Motor neuron (in vitro differentiated cells): Measurements from ENCODE around the gene SLC66A2. TPM values are rescaled to one million over a fixed set of nuclear protein-coding genes. Genes with fewer than 3 reads are reported as not detected.
"Not testable (repeated sequence)": the region's sequence is repeated elsewhere in the genome, so short reads cannot be mapped to it uniquely, and the experiment has no call there.

Experiments
- ATAC-seq, 8 experiments: fragments of 200-7000 bp; cut with Tn5 transposase; replicated peaks in 6 of 8; 2 replicates each; pipeline ENCODE4 v1.8.0; 2021; ENCODE audit warnings: mild to moderate bottlenecking in 8 of 8, moderate library complexity in 8 of 8
- H3K27ac ChIP-seq, 2 donors: fragments of 250-450 bp; sonication (Bioruptor Pico); 2 replicates each; pipeline ENCODE4 v1.9.0; 2021; ENCODE audit warnings: antibody characterized with exemption in 2 of 2, mild to moderate bottlenecking in 2 of 2, moderate library complexity in 1 of 2
- H3K4me1 ChIP-seq, 2 donors: fragments of 250-450 bp; sonication (Bioruptor Pico); replicated peaks in 1 of 2; 2 replicates each; pipeline ENCODE4 v1.6.1; 2021; ENCODE audit warnings: antibody characterized with exemption in 2 of 2, mild to moderate bottlenecking in 2 of 2, moderate library complexity in 1 of 2
- H3K4me3 ChIP-seq, 5 donors: fragments of 250-450 bp; sonication (Bioruptor Pico); 2 replicates each; pipeline ENCODE4 v1.9.0; 2021; ENCODE audit warnings: antibody characterized with exemption in 5 of 5, mild to moderate bottlenecking in 5 of 5, moderate library complexity in 4 of 5
- WGBS, 10 experiments: fragments of 450-650 bp; shearing (Covaris generic); methylation state at CpG; one replicate each; pipeline ENCODE4 v1.0.0; 2022; 5-methylcytosine and 5-hydroxymethylcytosine counted together
- in situ Hi-C, 9 experiments: fragments of 400-800 bp; cut with MboI; loops; one replicate each; pipeline ENCODE4 v1.15.0; 2021; ENCODE audit warnings: low sequenced_read_pairs in 9 of 9, low pct_unique_long_range_greater_than_20kb in 2 of 9; ENCODE audit not compliant: unreplicated experiment in 9 of 9
- total RNA-seq, 8 experiments: library from RNA; unstranded; fragments of 300-600 nt; gene quantifications; 2 replicates each; pipeline versions ENCODE4 v1.2.3 to v1.2.4, GENCODE V29; 2022

Gene SLC66A2
- 10 to 100 TPM; 15.6 to 25.7 (median 18.9) TPM for total RNA-seq

GRCh38 chr18:79951545-79952455 is at the start of gene SLC66A2:
TSS of gene SLC66A2 (minus strand) at chr18:79951653. CDS start at chr18:79950926, 727 bp downstream.
- Histone ChIP-seq H3K4me3 (peak within 1 kb of the TSS; percentile 56 to 96 (median 81)), H3K27ac (peak within 1 kb of the TSS; percentile 70 to 80), H3K4me1 (peaks cover 10 to 17% of the 10 kb centered on the region in 2 donors)
- 0 to 3% methylated on average over 3 to 16 of the region's 126 CpGs; no CpG with 5 or more reads in 8 of the 10 experiments for WGBS, 10 experiments
- ATAC-seq: peak; percentile 81 to 92 (median 89)
- in situ Hi-C loops: no loop called here

GRCh38 chr18:80000877-80001276 is 49.4 kb upstream of the SLC66A2 start:
- Histone ChIP-seq H3K4me3 (no peak overlapping the region), H3K4me1 (no peaks in the 10 kb centered on the region), H3K27ac (no peak overlapping the region)
- ATAC-seq: no peak
- 40 to 80% (median 77%) methylated on average over 1 to 3 of the region's 3 CpGs; no CpG with 5 or more reads in 5 of the 10 experiments for WGBS, 10 experiments
- in situ Hi-C loops: no loop called here

- H3K4me1 ChIP-seq, in situ Hi-C loops, ATAC-seq, H3K4me3 ChIP-seq, H3K27ac ChIP-seq: not testable (repeated sequence)
- 71 to 100% (median 88%) methylated on average over 1 to 2 of the region's 2 CpGs; no CpG with 5 or more reads in 5 of the 10 experiments for whole genome bisulfite sequencing, 10 experiments
Measured at GRCh38 chr18:79999701-80000100, 48.2 kb upstream of the SLC66A2 start.

- in situ Hi-C loops: no loop called here
- no peak overlapping the region for H3K4me3 ChIP-seq
- 20 to 100% (median 71%) methylated on average over 1 to 2 of the region's 2 CpGs; no CpG with 5 or more reads in 3 of the 10 experiments for WGBS, 10 experiments
- no peak for ATAC-seq
- no peak overlapping the region for H3K27ac ChIP-seq
- peaks cover 7 to 11% of the 10 kb centered on the region in 2 donors for H3K4me1 ChIP-seq
Measured at GRCh38 chr18:79991494-79991893, 40.0 kb upstream of the SLC66A2 start.

GRCh38 chr18:79989195-79989497 is 37.7 kb upstream of the SLC66A2 start:
- Histone ChIP-seq H3K4me3 (peak overlapping the region; percentile 66 to 98 (median 83)), H3K27ac (peak overlapping the region; percentile 98), H3K4me1 (peaks cover 14 to 15% of the 10 kb centered on the region in 2 donors)
- in situ Hi-C loops: no loop called here
- 20 to 80% (median 67%) methylated on average over 1 to 10 of the region's 14 CpGs; no CpG with 5 or more reads in 2 of the 10 experiments for WGBS, 10 experiments
- no peak for ATAC-seq

GRCh38 chr18:79988451-79989194 is 37.2 kb upstream of the SLC66A2 start, which contains the start of gene TXNL4A:
TSS of gene TXNL4A (minus strand) at chr18:79988563. CDS start at chr18:79988392, 171 bp downstream.
- 0 to 10% (median 0%) methylated on average over 1 to 5 of the region's 71 CpGs; no CpG with 5 or more reads in 4 of the 10 experiments for WGBS, 10 experiments
- H3K27ac ChIP-seq: peak within 1 kb of the TSS; percentile 98
- in situ Hi-C loops: no loop called here
- peaks cover 14 to 15% of the 10 kb centered on the region in 2 donors for H3K4me1 ChIP-seq
- ATAC-seq: peak; percentile 93 to 98 (median 96)
- H3K4me3 ChIP-seq: peak within 1 kb of the TSS; percentile 66 to 98 (median 83)

GRCh38 chr18:79988071-79988450 is 36.6 kb upstream of the SLC66A2 start:
- peak; percentile 54 to 77 (median 75) for ATAC-seq
- 0% methylated on average over 4 to 15 of the region's 48 CpGs; no CpG with 5 or more reads in 8 of the 10 experiments for whole genome bisulfite sequencing, 10 experiments
- H3K4me1 ChIP-seq: peaks cover 15 to 18% of the 10 kb centered on the region in 2 donors
- H3K4me3 ChIP-seq: peak overlapping the region; percentile 66 to 98 (median 83)
- H3K27ac ChIP-seq: peak overlapping the region; percentile 98
- in situ Hi-C loops: no loop called here

GRCh38 chr18:79987566-79987965 is 36.1 kb upstream of the SLC66A2 start:
- ATAC-seq: no peak
- H3K27ac ChIP-seq: peak overlapping the region; percentile 98
- WGBS, 10 experiments: 0 to 7% (median 0%) methylated on average over 1 to 6 of the region's 6 CpGs; no CpG with 5 or more reads in 1 of the 10 experiments
- H3K4me3 ChIP-seq: peak overlapping the region; percentile 66 to 98 (median 83)
- in situ Hi-C loops: no loop called here
- H3K4me1 ChIP-seq: peaks cover 15 to 20% of the 10 kb centered on the region in 2 donors

GRCh38 chr18:79986726-79987125 is 35.3 kb upstream of the SLC66A2 start:
- peaks cover 15 to 20% of the 10 kb centered on the region in 2 donors for H3K4me1 ChIP-seq
- ATAC-seq: no peak
- H3K4me3 ChIP-seq: peak overlapping the region; percentile 66 to 98 (median 83)
- WGBS, 10 experiments: 0 to 80% (median 20%) methylated on average over 1 to 5 of the region's 7 CpGs; no CpG with 5 or more reads in 3 of the 10 experiments
- H3K27ac ChIP-seq: no peak overlapping the region
- in situ Hi-C loops: no loop called here

- WGBS, 10 experiments: 85 to 95% (median 93%) methylated on average over 3 to 12 of the region's 12 CpGs; no CpG with 5 or more reads in 1 of the 10 experiments
Measured at GRCh38 chr18:79985172-79985571, 33.7 kb upstream of the SLC66A2 start.

GRCh38 chr18:79983793-79984192 is 32.3 kb upstream of the SLC66A2 start:
- no peak overlapping the region for H3K4me3 ChIP-seq
- H3K27ac ChIP-seq: no peak overlapping the region
- in situ Hi-C loops: no loop called here
- no peak for ATAC-seq
- H3K4me1 ChIP-seq: peaks cover 10 to 17% of the 10 kb centered on the region in 2 donors
- WGBS, 10 experiments: 94 to 100% (median 100%) methylated on average over 1 to 7 of the region's 7 CpGs; no CpG with 5 or more reads in 2 of the 10 experiments

More at GRCh38 chr18:79985172-79985571, 33.7 kb upstream of the SLC66A2 start:
- in situ Hi-C loops: no loop called here
- ATAC-seq: no peak
- H3K27ac ChIP-seq: no peak overlapping the region
- no peak overlapping the region for H3K4me3 ChIP-seq
- peaks cover 15 to 24% of the 10 kb centered on the region in 2 donors for H3K4me1 ChIP-seq

GRCh38 chr18:79983253-79983652 is 31.8 kb upstream of the SLC66A2 start:
- no peak overlapping the region for H3K27ac ChIP-seq

More at GRCh38 chr18:79983253-79983652, 31.8 kb upstream of the SLC66A2 start:
- in situ Hi-C loops: no loop called here
- Histone ChIP-seq H3K4me1 (peaks cover 10 to 17% of the 10 kb centered on the region in 2 donors), H3K4me3 (no peak overlapping the region)
- 70 to 100% (median 96%) methylated on average over 1 to 4 of the region's 4 CpGs; no CpG with 5 or more reads in 1 of the 10 experiments for WGBS, 10 experiments
- ATAC-seq: no peak
